ENCODE results near the gene C1orf105.

DNA sequence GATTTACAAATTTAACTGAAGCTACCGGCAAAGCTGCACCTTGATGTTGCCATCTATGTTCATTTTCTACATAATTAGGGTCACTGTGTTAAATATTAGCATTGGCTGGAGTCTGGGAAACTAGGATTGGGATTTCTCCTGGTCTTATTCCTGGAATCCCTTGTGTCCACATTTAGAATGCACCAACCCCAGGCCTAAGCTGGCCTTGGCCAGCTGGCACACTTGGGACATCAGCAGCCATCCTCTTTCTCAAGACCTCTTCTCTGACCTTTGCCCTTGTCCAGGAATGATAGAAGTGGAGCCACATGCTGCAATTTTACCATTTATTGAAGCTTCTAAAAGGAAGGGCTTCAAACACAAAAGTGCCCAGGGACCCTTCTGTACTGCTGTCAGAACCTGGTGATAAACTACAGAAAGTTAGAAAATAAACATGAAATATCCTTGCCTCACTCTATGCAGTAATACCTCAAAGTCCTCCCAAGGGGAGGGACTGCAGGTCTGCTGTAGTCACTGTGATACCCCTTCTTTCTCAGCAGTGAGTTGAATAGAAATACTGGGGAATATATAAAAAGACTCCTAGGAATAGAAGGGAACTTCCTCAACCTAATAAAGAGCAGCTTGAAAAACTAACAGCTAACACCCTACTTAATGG is 37.1 kb downstream of the C1orf105 start:
- TF ChIP-seq, protein P1, sequence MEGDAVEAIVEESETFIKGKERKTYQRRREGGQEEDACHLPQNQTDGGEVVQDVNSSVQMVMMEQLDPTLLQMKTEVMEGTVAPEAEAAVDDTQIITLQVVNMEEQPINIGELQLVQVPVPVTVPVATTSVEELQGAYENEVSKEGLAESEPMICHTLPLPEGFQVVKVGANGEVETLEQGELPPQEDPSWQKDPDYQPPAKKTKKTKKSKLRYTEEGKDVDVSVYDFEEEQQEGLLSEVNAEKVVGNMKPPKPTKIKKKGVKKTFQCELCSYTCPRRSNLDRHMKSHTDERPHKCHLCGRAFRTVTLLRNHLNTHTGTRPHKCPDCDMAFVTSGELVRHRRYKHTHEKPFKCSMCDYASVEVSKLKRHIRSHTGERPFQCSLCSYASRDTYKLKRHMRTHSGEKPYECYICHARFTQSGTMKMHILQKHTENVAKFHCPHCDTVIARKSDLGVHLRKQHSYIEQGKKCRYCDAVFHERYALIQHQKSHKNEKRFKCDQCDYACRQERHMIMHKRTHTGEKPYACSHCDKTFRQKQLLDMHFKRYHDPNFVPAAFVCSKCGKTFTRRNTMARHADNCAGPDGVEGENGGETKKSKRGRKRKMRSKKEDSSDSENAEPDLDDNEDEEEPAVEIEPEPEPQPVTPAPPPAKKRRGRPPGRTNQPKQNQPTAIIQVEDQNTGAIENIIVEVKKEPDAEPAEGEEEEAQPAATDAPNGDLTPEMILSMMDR (IDR thresholded peaks at IDR 0.05), result no peak
- TF ChIP-seq POLR2A (IDR thresholded peaks at IDR 0.05), result no peak
